Measurements from ENCODE around the gene ZCCHC14. TPM values are rescaled to one million over a fixed set of nuclear protein-coding genes. Genes with fewer than 3 reads are reported as not detected.
A peak's percentile ranks its signal among the peaks of the same experiment; 100 is the strongest.

Gene ZCCHC14
- polyA plus RNA-seq, 12 donors = 16.6 to 26.0 (median 18.0) TPM; not detected in 1

GRCh38 chr16:87435372-87436224 lies 57.2 kb downstream of the ZCCHC14 start:
- peak; percentile 41 for DNase-seq

- no peak for DNase-seq
Measured at GRCh38 chr16:87434146-87434667, 58.6 kb downstream of the ZCCHC14 start.

GRCh38 chr16:87432330-87432915 lies 60.4 kb downstream of the ZCCHC14 start:
- no peak for DNase-seq

- no peak for DNase-seq
Measured at GRCh38 chr16:87431926-87432325, 60.9 kb downstream of the ZCCHC14 start.

- DNase-seq = no peak
Measured at GRCh38 chr16:87426423-87427215, 66.2 kb downstream of the ZCCHC14 start.

GRCh38 chr16:87425941-87426340 lies 66.9 kb downstream of the ZCCHC14 start:
- no peak for DNase-seq

- no peak for DNase-seq
Measured at GRCh38 chr16:87424266-87424665, 68.6 kb downstream of the ZCCHC14 start.

- no peak for DNase-seq
Measured at GRCh38 chr16:87423429-87423828, 69.4 kb downstream of the ZCCHC14 start.

GRCh38 chr16:87422106-87422505 lies 70.7 kb downstream of the ZCCHC14 start:
- no peak for DNase-seq

- no peak for DNase-seq
Measured at GRCh38 chr16:87421003-87421912, 71.6 kb downstream of the ZCCHC14 start.

GRCh38 chr16:87420026-87421002 lies 72.5 kb downstream of the ZCCHC14 start:
- DNase-seq = peak; percentile 36

GRCh38 chr16:87418644-87419043 lies 74.2 kb downstream of the ZCCHC14 start:
- DNase-seq = no peak

- no peak for DNase-seq
Measured at GRCh38 chr16:87418216-87418615, 74.6 kb downstream of the ZCCHC14 start.

GRCh38 chr16:87417528-87417910 lies 75.3 kb downstream of the ZCCHC14 start:
- DNase-seq = no peak

- DNase-seq = peak; percentile 41
Measured at GRCh38 chr16:87416826-87417527, 75.8 kb downstream of the ZCCHC14 start.

GRCh38 chr16:87415441-87415840 lies 77.4 kb downstream of the ZCCHC14 start:
- DNase-seq = no peak

- DNase-seq = no peak
Measured at GRCh38 chr16:87414251-87414680, 78.6 kb downstream of the ZCCHC14 start.

GRCh38 chr16:87412996-87413421 lies 79.8 kb downstream of the ZCCHC14 start:
- DNase-seq = no peak

- no peak for DNase-seq
Measured at GRCh38 chr16:87412371-87412995, 80.3 kb downstream of the ZCCHC14 start.
